Fibroblast of the aortic adventitia (primary cell): ENCODE results near the gene PCDH10. TPM values are rescaled to one million over a fixed set of nuclear protein-coding genes. Genes with fewer than 3 reads are reported as not detected.
A peak's percentile ranks its signal among the peaks of the same experiment; 100 is the strongest.

ENCODE experiments used
- DNase-seq: peaks from one replicate; pipeline ENCODE4 v3.0.0-alpha.2; 2010; ENCODE audit warnings: low read depth
- H3K4me3 ChIP-seq: 2 replicates; pipeline ENCODE4 v1.5.1; 2011; ENCODE audit warnings: low read depth, mild to moderate bottlenecking, control low read depth, low read length, moderate library complexity
- CTCF ChIP-seq: IDR thresholded peaks from 2 replicates; pipeline ENCODE4 v1.5.1; 2011; ENCODE audit warnings: mild to moderate bottlenecking, low read length, control low read depth, inconsistent platforms; ENCODE audit not compliant: insufficient read depth
- total RNA-seq: library from RNA; depleted of rRNA; stranded (reverse); fragments of >200 nt; gene quantifications from 2 replicates; pipeline ENCODE4 v1.2.3, GENCODE V29; 2012; ENCODE audit warnings: low replicate concordance

The PCDH10 gene
- total RNA-seq, 1 donor, result 16.9 TPM

- H3K4me3 ChIP-seq, result peak overlapping the region; percentile 56
- no peak for DNase-seq
Measured at GRCh38 chr4:133145758-133146573, 3.1 kb upstream of the PCDH10 start.

GRCh38 chr4:133146574-133147241 lies 2.4 kb upstream of the PCDH10 start:
- peak overlapping the region; percentile 56 for H3K4me3 ChIP-seq
- TF ChIP-seq CTCF, result peak; percentile 98
- DNase-seq, result peak; percentile 56

More at GRCh38 chr4:133145758-133146573, 3.1 kb upstream of the PCDH10 start:
- TF ChIP-seq CTCF, result no peak

- no peak for TF ChIP-seq CTCF
- H3K4me3 ChIP-seq, result peak overlapping the region; percentile 53
- DNase-seq, result no peak
Measured at GRCh38 chr4:133147286-133147821, 1.7 kb upstream of the PCDH10 start.

GRCh38 chr4:133147921-133148689 lies 989 bp upstream of the PCDH10 start:
- DNase-seq, result no peak
- peak overlapping the region; percentile 68 for H3K4me3 ChIP-seq
- TF ChIP-seq CTCF, result peak; percentile 23

GRCh38 chr4:133149364-133149695 lies 236 bp downstream of the PCDH10 start:
- H3K4me3 ChIP-seq, result peak overlapping the region; percentile 68
- TF ChIP-seq CTCF, result no peak
- DNase-seq, result no peak

GRCh38 chr4:133149932-133150471 lies 908 bp downstream of the PCDH10 start:
- no peak for TF ChIP-seq CTCF
- no peak for DNase-seq
- H3K4me3 ChIP-seq, result peak overlapping the region; percentile 68
